Glutamatergic neuron (in vitro differentiated cells): Measurements from ENCODE around the gene TRIO. TPM values are rescaled to one million over a fixed set of nuclear protein-coding genes. Genes with fewer than 3 reads are reported as not detected.

Experiments used
- DNase-seq: peaks from one replicate; pipeline ENCODE4 v3.0.0; 2022
- H3K27ac Mint-ChIP-seq: one replicate; pipeline ENCODE4 v1.8.0; 2020; ENCODE audit warnings: mild to moderate bottlenecking, mixed read lengths, inconsistent platforms; ENCODE audit not compliant: unreplicated experiment
- H3K27me3 Mint-ChIP-seq: one replicate; pipeline ENCODE4 v1.8.0; 2020; ENCODE audit warnings: mild to moderate bottlenecking, moderate library complexity, mixed read lengths, inconsistent platforms; ENCODE audit not compliant: unreplicated experiment
- H3K36me3 Mint-ChIP-seq: one replicate; pipeline ENCODE4 v1.8.0; 2020; ENCODE audit warnings: mild to moderate bottlenecking, mixed read lengths, inconsistent platforms; ENCODE audit not compliant: unreplicated experiment
- H3K4me1 Mint-ChIP-seq: one replicate; pipeline ENCODE4 v1.8.0; 2020; ENCODE audit warnings: mild to moderate bottlenecking, low read depth, mixed read lengths, inconsistent platforms; ENCODE audit not compliant: unreplicated experiment
- H3K4me3 Mint-ChIP-seq: one replicate; pipeline ENCODE4 v1.8.0; 2020; ENCODE audit warnings: mild to moderate bottlenecking, mixed read lengths, inconsistent platforms; ENCODE audit not compliant: unreplicated experiment
- H3K9me3 Mint-ChIP-seq: one replicate; pipeline ENCODE4 v1.8.0; 2020; ENCODE audit warnings: mild to moderate bottlenecking, moderate library complexity, mixed read lengths, inconsistent platforms; ENCODE audit not compliant: unreplicated experiment
- CTCF ChIP-seq: fragments of 200-600 bp; sonication (generic); IDR thresholded peaks from one replicate; pipeline ENCODE4 v1.5.0; 2021; ENCODE audit not compliant: partially characterized antibody, unreplicated experiment
- total RNA-seq: library from RNA; stranded (reverse); fragmentation: NEBNext Ultra II Directional; extraction: Animal tissue kit (Norgen Biotek cat#: 25700); gene quantifications from one replicate; pipeline ENCODE4 v1.2.1, GENCODE V29; 2021; ENCODE audit not compliant: unreplicated experiment

The TRIO gene
- total RNA-seq, 1 donor from 2014 or later = 281 TPM

GRCh38 chr5:14510880-14511279, 367.7 kb downstream of the TRIO start:
- Mint-ChIP-seq H3K9me3 (peaks cover 2% of the 10 kb centered on the region), H3K36me3 (peaks cover 7% of the 10 kb centered on the region), H3K27ac (no peak overlapping the region), H3K4me1 (peaks cover 7% of the 10 kb centered on the region), H3K27me3 (peaks cover 5% of the 10 kb centered on the region), H3K4me3 (no peak overlapping the region)
- no peak for TF ChIP-seq CTCF
- no peak for DNase-seq

- Mint-ChIP-seq H3K27ac (no peak overlapping the region), H3K4me1 (peaks cover 7% of the 10 kb centered on the region), H3K4me3 (no peak overlapping the region), H3K9me3 (peaks cover 2% of the 10 kb centered on the region), H3K36me3 (peaks cover 10% of the 10 kb centered on the region), H3K27me3 (peaks cover 2% of the 10 kb centered on the region)
- DNase-seq = no peak
- no peak for TF ChIP-seq CTCF
Observed at GRCh38 chr5:14512574-14512973, 369.4 kb downstream of the TRIO start.

GRCh38 chr5:14513266-14513665, 370.1 kb downstream of the TRIO start:
- no peaks in the 10 kb centered on the region for H3K9me3 Mint-ChIP-seq
- H3K27me3 Mint-ChIP-seq = peaks cover 2% of the 10 kb centered on the region
- no peak for DNase-seq
- peaks cover 7% of the 10 kb centered on the region for H3K4me1 Mint-ChIP-seq
- H3K27ac Mint-ChIP-seq = no peak overlapping the region
- peaks cover 10% of the 10 kb centered on the region for H3K36me3 Mint-ChIP-seq
- no peak for TF ChIP-seq CTCF
- H3K4me3 Mint-ChIP-seq = no peak overlapping the region

- no peak overlapping the region for H3K4me3 Mint-ChIP-seq
- H3K27ac Mint-ChIP-seq = no peak overlapping the region
- H3K36me3 Mint-ChIP-seq = peaks cover 16% of the 10 kb centered on the region
- H3K27me3 Mint-ChIP-seq = peaks cover 5% of the 10 kb centered on the region
- H3K4me1 Mint-ChIP-seq = peaks cover 5% of the 10 kb centered on the region
- H3K9me3 Mint-ChIP-seq = peaks cover 1% of the 10 kb centered on the region
- no peak for DNase-seq
- no peak for TF ChIP-seq CTCF
Observed at GRCh38 chr5:14516901-14517300, 373.8 kb downstream of the TRIO start.

GRCh38 chr5:14518638-14519037, 375.5 kb downstream of the TRIO start:
- Mint-ChIP-seq H3K27ac (no peak overlapping the region), H3K4me1 (peaks cover 5% of the 10 kb centered on the region)

More at GRCh38 chr5:14518638-14519037, 375.5 kb downstream of the TRIO start:
- no peak overlapping the region for H3K4me3 Mint-ChIP-seq
- H3K36me3 Mint-ChIP-seq = peaks cover 14% of the 10 kb centered on the region
- DNase-seq = no peak
- H3K9me3 Mint-ChIP-seq = peaks cover 3% of the 10 kb centered on the region
- peaks cover 5% of the 10 kb centered on the region for H3K27me3 Mint-ChIP-seq
- TF ChIP-seq CTCF = no peak
